HG02678 (cell line): ENCODE data around the gene SCARF1.
A peak's percentile ranks its signal among the peaks of the same experiment; 100 is the strongest.

Experiments used
- ATAC-seq: cut with Tn5 transposase; IDR thresholded peaks from one replicate; pipeline ENCODE4 v1.9.1; 2021; ENCODE audit warnings: mild to moderate bottlenecking, moderate library complexity; ENCODE audit not compliant: unreplicated experiment

SCARF1 gene

DNA sequence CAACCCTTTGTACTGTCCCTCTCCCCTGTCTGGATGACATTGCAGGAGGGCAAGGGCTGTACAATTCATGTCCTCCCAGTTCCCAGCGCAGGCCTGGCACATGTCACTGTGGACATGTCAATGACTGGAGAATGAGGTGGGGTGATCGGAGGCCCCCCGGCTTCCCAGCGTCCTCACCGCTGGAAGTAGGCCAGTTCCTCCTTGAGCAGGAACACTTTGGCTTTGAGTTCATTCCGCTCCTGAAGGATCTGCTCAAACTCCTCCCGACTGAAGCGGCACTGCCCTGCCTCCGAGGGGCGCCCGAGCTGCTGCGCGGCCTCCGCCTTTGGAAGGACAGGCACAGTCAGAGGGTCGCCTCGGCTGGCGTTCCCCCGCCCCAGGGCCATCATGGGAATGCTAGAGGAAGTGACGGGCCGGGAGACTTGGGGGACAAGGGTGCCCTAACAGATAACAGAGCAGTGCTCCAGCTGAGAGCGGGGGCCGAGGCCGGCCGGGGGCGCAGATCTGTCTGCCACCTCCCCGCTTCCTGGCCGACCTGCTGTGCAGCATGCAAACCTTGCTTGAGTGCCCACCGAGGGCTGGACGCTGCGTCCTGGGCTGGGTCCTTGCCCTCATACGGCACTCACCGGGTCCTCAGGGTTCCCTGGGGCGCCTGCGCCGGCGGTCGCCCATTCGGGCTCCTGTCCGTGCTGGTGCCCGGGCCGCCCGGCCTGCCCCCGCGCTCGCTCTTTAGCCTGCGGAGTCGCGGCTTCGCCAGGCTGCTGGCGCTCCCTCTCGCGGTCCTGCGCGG is 2.8 kb upstream of the SCARF1 start:
- ATAC-seq, result peak; percentile 59

DNA sequence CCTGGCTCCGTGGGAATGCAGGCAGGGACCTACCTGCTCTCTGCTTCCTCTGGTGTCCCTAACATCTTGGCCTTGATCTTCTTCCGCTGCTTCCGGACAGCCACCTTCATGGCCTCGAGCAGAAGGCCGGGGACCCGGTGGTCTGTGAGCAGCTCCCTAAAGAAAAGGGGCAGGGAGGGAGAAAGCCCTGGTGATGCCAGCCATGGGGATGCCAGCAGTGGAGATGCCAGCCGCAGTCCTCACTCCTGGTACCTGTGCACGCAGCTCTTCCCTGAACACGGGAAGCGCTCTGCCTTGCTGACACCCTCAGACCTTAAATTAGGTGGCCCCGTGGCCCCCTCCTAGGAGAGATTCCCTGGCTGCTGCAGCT is 2.3 kb upstream of the SCARF1 start:
- no peak for ATAC-seq

DNA sequence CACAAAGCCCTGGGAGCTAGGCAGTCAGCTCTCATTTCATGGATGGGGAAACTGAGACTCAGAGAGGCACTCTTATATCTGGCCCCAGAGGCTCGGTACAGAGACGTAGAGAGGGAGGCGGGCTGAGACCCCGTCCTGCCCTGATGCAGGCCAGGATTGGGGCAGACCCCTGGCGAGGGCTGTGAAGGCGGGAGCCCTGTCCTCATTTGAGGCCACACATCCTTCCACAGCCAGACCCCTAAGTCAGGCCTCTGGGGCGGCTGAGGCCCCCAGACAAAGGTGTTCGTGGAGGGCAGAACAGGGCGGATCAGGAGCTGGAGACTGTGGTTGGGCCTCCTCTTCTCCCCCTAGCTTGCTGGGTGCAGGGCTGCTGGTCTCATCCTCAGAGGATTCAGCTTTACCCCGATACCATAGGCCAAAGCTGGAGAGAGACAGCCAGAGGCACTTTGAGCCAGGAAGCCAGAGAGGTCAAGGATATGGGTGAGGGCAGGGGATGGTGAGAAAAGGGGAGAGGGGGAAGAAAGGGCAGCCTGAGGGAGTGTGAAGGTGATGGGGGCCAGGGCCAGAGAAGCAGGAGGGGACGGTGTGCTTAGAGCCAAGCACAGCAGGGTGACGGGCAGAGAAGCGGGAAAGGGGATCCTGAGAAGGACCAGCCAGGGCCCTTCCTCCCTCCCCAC is 805 bp upstream of the SCARF1 start:
- ATAC-seq, result no peak

DNA sequence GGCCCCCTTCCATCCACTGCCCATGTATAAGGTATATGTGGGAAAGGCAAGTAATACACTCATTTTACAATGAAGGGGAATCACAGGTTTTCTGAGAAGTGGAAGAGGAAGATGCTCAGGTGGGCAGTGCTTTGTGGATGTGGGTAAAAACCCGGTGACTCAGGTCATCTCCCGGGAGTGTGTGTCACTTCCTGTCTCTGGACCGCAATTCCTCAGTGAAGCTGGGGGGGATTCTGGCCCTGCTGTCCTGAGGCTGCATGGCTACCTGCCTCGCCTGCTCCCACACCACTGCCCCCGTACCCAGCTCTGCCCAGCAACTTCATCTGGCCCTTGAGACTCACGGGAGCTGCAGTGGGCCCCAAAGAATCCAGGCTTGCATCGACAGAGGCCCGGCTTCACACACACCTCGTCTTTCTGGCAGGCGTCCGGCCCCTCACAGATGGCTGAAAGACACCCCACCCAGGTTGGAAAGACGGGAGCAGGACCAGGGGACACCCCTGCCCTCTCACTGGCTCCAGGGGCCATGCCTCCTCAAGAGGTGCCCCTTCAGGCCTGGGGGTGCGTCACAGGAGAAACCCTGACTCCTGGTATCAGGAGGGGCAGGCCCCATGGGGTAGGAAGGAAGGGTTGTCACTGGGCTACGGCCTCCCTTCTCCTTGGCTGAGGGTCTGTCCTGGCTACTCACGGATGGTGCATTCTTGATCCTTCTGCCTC is 882 bp downstream of the SCARF1 start:
- no peak for ATAC-seq

DNA sequence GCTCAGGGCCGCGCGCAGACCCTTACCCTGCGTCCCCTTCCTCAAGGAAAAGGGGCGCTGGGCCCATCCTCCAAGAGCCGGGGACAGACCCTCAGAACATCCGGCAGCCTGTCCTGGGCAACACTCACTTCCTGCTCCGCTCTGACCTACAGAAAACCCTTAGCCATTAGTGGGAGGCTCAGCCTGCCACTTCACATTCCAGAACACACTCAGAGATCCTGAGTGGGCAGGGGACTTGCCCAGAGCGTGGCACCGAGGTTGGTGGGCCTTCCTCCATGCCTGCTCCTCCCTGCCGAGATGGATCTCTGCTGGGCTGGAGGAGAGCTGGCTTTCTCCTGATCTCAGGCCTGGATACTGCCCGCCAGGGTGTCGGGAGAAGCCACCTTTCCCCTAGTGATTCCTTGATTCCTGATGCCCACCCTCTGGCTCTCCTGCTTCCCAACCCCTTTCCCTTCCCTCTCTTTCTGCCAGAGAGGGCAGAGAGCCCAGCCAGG is 1.5 kb downstream of the SCARF1 start:
- no peak for ATAC-seq

DNA sequence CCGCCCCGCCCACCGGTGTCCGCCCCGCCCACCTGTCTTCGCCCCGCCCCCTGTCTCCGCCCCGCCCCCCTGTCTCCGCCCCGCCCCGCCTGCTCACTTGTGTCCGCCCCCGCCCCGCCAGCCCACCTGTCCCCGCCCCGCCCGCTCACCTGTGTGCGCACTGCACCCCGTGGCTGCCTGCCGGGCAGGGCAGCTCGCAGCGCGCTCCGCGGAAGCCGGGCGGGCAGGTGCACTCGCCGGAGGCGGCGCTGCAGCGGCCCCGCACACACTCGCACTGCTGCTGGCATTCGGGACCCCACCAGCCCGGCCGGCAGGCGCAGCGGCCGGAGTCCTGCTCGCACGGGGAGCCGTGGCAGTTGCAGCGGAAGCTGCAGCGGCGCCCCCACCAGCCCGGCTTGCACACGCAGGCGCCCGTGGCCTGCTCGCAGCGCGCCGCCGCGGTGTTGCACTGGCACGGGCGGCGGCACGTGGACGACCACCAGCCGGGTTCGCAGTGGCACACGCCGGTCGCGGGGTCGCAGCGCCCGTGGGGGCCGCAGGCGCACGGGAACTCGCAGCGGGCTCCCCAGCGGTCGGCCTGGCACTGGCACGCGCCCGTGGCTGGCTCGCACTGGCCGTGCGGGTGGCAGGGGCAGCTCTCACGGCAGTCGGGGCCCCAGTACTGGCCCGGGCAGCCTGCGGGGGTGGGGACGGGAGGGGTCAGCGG is 2.1 kb downstream of the SCARF1 start:
- ATAC-seq, result no peak

DNA sequence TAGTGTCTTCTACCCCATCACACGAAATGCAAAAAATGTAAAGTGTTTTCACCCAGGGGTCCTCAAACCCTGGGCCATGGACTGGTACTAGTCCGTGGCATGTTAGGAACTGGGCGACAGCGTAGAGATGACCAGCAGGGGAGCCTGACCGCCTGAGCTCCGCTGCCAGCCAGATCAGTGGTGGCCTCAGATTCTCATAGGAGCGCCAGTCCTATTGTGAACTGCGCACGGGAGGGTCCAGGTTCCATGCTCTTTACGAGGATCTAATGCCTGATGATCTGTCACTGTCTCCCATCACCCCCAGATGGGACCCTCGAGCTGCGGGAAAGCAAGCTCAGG is 4.5 kb downstream of the SCARF1 start:
- no peak for ATAC-seq

DNA sequence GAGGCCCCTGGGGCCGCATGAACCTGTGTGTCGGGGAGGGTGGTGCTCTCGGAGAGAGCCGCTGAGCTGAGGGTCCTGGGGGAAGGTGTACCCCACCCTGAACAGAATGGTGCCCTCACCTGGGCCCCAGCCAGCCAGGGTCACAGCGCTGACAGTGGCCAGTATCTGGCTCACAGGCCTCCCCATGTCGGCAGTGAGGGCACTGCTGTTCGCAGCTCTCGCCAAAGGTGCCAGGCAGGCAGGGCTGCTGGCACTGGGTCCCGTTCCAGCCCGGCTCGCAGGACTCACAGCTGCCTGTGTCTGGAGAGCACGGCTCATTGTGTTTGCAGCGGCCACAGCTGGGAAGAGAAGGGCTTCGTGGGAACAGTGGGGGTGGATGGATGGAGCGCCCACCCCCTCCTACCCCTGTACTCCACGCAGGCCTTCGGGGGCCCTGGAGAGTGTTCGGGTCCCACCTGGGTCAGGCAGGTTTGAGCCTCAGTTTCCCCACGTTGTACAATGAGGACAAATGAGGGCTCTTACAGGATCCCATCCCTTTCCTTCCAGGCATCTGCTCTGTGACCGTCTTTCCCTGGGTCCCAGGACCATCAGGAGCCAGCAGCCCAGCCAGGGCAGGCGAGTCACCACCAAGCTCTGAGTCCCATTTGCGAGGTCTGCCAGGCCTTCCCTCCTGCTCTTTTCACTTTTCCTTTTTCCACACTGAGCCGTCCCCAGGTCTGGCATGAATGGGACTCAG is 5.0 kb downstream of the SCARF1 start:
- ATAC-seq, result no peak

DNA sequence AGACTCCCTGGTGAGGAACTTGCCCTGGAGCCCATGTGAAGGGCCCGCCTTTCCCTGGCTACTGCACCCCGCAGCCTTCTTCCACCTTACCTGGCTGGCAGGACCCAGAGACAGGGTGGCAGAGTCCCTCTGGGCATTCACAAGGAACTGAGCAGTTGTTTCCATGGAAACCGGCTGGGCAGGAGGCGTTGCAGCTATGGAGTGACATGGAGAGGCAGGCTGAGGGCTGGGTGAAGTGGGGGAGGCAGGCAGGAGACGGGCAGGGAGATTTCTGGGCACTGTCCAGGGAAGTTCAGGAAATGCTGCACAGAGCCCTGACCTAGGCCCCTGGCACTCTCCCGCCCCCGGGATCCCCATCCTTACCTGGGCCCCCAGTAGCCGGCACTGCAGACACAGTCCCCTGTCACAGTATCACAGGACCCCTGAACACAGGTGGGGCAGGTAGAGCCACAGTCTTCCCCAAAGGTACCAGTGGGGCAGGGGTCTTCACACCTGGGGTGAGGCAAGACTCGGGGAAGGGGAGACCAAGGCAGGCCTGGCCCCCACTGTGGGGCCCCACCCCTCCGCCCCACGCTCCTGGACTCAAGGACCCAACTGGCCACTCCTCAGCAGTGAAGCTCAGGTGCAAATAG is 5.9 kb downstream of the SCARF1 start:
- no peak for ATAC-seq

DNA sequence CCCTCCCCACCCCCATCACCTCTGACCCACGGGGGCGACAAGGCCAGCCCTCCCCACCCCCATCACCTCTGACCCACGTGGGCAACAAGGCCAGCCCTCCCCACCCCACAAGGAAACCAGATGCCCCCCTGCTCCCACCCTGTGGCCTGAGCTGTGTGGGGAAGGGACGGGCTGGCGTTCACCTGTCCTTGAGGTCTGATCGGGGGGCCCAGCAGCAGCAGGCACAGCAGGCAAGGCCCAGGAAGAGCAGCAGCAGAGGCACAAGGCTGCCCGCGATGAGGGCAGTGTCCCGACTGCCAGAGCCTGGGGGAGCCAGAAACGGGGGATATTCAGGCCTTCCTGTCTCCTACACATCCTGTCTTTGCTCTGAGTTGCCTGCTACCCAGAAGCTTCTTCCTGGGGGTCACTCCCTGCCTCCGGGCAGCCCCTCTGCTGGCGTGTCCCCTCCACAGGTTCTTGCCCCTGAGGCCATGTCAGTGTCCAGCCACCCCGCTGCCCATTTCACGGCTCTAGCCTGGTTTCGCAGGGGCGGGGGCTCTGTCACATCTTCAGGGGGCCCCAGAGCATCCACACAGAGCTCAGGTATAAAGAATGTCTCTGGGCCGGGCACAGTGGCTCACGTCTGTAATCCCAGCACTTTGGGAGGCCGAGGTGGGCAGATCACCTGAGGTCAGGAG is 6.8 kb downstream of the SCARF1 start:
- ATAC-seq, result no peak

DNA sequence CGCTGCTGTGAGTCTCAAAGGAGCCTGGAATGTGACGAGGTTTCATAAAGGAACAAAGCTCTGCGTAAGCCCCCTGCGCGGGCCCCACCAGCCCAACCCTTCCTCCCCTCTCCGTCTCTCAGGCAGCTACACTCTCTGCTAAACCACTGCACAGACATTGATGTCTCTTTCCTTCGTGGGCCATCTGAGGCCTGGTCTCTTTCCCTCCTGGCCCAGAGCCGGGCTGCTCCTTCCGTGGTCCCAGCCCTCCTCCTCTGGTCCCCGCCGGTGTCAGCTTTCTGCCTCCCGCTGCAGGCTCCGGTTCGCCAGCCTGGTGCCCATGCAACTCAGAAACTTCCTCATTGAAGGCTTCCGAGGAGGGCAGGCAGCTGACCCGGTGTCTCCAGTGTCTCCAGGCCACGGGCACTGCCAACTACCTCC is 7.4 kb downstream of the SCARF1 start:
- ATAC-seq, result no peak

DNA sequence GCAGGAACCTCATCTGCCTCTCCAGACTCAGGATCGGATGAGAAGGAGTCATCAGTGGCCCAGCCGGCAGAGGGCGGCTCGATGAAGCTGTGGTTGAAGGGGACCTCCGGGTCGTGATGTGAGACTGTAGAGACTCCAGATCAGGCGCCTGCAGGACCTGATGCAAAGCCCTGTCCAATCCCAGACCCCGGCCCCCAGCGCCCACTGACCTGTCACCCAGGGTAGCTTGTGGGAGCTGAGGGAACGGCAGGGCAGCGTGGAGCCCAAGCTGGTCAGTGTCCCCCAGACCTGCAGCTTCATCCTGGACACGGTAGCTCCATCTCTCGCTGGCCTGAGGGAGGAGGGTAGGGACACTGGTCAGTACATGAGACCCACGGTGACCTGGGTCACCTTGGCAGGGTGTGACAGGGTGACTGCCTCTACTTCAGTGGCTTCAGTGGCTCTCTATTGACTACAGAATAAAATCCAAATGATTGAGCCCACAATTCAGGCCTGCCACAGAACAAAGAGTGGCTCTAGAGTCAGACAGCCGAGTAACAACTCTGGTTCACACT is 8.7 kb downstream of the SCARF1 start:
- ATAC-seq, result no peak

DNA sequence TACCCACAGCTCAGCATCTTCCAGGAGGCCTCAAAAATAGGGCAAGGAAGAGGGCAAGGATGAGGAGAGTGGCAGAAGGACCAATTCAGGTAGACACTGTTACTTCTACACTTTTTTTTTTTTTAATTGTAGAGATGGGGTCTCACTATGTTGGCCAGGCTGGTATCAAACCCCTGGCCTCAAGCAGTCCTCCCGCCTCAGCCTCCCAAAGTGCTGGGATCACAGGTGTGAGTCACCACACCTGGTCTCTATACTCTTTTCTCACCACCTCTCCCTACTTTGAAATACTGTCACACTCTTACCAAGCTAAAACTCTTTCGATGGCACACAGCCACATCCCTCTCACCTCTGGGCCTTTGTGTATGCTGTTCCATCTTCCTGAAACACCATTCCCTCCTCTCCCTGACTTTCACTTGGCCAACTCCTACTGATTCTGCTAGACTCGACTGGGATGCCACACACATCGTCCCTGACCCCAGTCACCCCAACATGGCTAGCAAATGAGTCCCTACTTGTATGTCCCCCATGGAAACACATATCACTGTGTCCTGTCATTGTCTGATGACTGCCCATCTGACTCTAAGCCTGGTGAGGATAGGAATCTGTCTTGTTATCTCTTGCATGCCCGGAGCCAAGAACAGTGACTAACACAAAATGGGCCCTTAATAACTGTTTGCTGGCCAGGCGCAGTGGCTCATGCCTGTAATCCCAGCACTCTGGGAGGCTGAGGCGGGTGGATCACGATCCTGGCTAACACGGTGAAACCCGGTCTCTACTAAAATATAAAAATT is 9.7 kb downstream of the SCARF1 start:
- no peak for ATAC-seq

DNA sequence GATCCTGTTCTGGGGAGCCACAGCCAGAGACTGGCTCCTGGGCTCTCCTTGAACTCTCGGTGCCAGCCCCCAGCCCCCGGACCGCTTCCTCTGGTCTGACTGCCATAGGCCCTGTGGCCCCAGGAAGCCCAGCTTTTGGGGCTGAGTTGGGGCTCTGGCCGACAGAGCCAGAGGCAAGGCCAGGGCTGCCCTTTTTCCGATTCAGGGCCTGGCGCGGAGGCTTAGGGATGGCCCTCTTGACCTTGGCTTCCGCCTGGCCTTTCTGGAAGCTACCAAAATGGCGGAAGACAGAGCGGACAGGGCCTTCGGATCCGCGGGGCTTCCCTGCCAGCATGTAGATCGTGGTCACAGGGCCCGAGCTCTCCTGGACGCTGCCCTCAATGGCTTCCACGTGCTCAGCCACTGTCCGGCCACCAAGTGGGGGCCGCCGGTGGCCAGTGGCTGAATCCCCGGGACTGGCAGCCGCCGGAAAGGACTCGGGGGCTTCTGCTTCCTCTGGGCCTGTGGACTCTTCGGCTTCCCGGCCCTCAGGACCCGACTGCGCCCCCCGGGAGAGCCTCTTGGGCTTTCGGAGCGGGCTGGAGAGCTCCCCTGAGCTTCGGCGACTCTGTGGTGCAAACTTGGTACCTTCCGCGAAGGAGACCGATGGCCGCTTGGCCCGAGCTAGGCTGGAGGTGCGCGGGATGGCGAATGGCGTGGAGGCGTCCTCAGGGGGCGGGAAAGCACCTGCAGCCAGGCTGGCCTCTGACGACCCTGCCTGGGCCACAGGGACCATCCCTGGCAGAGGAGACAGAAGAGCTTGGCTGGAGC is 10.5 kb downstream of the SCARF1 start:
- no peak for ATAC-seq

DNA sequence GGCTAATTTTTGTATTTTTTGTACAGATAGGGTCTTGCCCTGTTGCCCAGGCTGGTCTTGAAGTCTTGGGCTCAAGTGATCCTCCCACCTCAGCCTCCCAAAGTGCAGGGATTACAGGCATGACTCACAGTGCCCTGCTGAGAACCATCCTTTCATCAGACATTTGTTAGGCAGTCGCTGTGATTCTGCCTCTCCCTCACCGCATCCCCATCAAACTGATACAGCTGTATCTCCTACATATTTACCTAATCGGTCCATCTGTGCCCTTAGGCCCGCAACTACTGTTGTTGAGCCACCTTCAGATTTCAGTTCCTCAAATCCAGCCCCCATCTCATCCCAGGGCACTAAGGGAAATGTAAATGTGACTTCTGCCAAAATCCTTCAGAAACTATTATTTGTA is 14.9 kb downstream of the SCARF1 start:
- no peak for ATAC-seq

DNA sequence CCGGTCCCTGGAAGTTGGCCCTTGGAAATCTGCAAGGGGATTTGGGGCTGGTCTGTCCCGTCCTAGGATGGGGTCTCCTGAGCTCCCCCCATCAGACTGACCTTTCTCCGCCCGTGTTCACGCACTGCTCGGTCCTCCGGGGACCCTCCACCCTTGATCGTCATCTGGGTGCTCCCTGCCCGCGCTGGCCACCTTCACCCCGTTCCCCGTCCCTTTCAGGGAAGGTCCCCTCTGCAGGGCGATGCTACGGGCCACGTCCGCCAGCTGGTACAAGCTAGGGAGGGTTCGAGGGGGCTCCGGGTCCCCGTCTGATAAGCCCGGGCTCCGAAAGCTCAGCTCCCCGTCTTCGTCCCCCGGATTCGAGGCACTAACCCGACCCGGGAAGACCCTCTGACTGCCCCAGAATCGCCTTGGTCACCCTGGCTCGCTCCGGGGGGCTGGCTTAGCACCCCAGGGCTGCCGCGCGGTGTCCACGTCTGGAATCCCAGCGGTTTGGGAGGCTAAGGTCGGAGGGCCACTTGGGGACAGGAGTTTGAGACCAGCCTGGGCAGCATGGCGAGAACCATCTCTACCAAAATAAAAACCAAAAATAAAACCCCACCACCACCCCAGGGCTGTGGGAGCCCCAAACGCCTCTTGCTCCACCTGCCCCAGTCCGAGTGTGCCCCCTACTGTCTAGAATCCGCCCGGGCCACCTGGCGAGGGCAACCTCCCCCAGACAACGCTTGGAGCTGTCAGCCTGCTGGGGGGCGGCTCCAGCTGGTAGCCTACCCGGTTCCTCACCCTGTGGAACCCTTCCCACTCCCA is 15.8 kb downstream of the SCARF1 start:
- ATAC-seq, result no peak
